ENCODE measurements around the gene DDX27.
"Not testable (repeated sequence)": the region's sequence is repeated elsewhere in the genome, so short reads cannot be mapped to it uniquely, and the experiment has no call there.

The DDX27 gene

GRCh38 chr20:49219091-49219923, at the start of gene DDX27:
Gene DDX27 (plus strand): TSS chr20:49219416. CDS start chr20:49219449, 33 bp downstream.
- FAIRE-seq (peak; percentile 99), DNase-seq (ENCODE audit: extremely low spot score, insufficient read length, low read depth) (peak; percentile 92)

- DNase-seq (ENCODE audit: extremely low spot score, insufficient read length, low read depth) (no peak), FAIRE-seq (no peak)
Measured at GRCh38 chr20:49169547-49169946, 49.7 kb upstream of the DDX27 start.

GRCh38 chr20:49170714-49171113, 48.5 kb upstream of the DDX27 start:
- DNase-seq (ENCODE audit: extremely low spot score, insufficient read length, low read depth) (no peak), FAIRE-seq (no peak)

GRCh38 chr20:49171909-49172308, 47.3 kb upstream of the DDX27 start:
- FAIRE-seq (no peak), DNase-seq (ENCODE audit: extremely low spot score, insufficient read length, low read depth) (no peak)

- no peak for FAIRE-seq
- no peak for DNase-seq (ENCODE audit: extremely low spot score, insufficient read length, low read depth)
Measured at GRCh38 chr20:49172413-49172812, 46.8 kb upstream of the DDX27 start.

- DNase-seq (ENCODE audit: extremely low spot score, insufficient read length, low read depth) (no peak), FAIRE-seq (no peak)
Measured at GRCh38 chr20:49174183-49174582, 45.0 kb upstream of the DDX27 start.

GRCh38 chr20:49179368-49180277, 39.6 kb upstream of the DDX27 start:
- DNase-seq (ENCODE audit: extremely low spot score, insufficient read length, low read depth), result no peak
- peak; percentile 57 for FAIRE-seq

- FAIRE-seq (no peak), DNase-seq (ENCODE audit: extremely low spot score, insufficient read length, low read depth) (no peak)
Measured at GRCh38 chr20:49181265-49181877, 37.8 kb upstream of the DDX27 start.

- DNase-seq (ENCODE audit: extremely low spot score, insufficient read length, low read depth) (no peak), FAIRE-seq (no peak)
Measured at GRCh38 chr20:49183444-49183843, 35.8 kb upstream of the DDX27 start.

GRCh38 chr20:49184084-49184501, 35.1 kb upstream of the DDX27 start:
- not testable (repeated sequence) for FAIRE-seq; DNase-seq (ENCODE audit: extremely low spot score, insufficient read length, low read depth)

- DNase-seq (ENCODE audit: extremely low spot score, insufficient read length, low read depth), result no peak
- FAIRE-seq, result no peak
Measured at GRCh38 chr20:49184691-49185070, 34.5 kb upstream of the DDX27 start.

- no peak for DNase-seq (ENCODE audit: extremely low spot score, insufficient read length, low read depth)
- FAIRE-seq, result no peak
Measured at GRCh38 chr20:49185071-49185761, 34.0 kb upstream of the DDX27 start.

- DNase-seq (ENCODE audit: extremely low spot score, insufficient read length, low read depth) (no peak), FAIRE-seq (peak; percentile 86)
Measured at GRCh38 chr20:49186535-49187329, 32.5 kb upstream of the DDX27 start.

- DNase-seq (ENCODE audit: extremely low spot score, insufficient read length, low read depth) (no peak), FAIRE-seq (no peak)
Measured at GRCh38 chr20:49187330-49187850, 31.8 kb upstream of the DDX27 start.

GRCh38 chr20:49187851-49188641, 31.2 kb upstream of the DDX27 start, which contains the start of gene STAU1:
Gene STAU1 (minus strand): TSS chr20:49188334. CDS start chr20:49166201, 22,133 bp downstream.
- FAIRE-seq, result peak; percentile 94
- DNase-seq (ENCODE audit: extremely low spot score, insufficient read length, low read depth), result peak; percentile 96

- not testable (repeated sequence) for FAIRE-seq; DNase-seq (ENCODE audit: extremely low spot score, insufficient read length, low read depth)
Measured at GRCh38 chr20:49192944-49193518, 26.2 kb upstream of the DDX27 start.

- FAIRE-seq (no peak), DNase-seq (ENCODE audit: extremely low spot score, insufficient read length, low read depth) (no peak)
Measured at GRCh38 chr20:49199729-49200293, 19.4 kb upstream of the DDX27 start.
